ENCODE measurements around the gene RAB27A.

DNA sequence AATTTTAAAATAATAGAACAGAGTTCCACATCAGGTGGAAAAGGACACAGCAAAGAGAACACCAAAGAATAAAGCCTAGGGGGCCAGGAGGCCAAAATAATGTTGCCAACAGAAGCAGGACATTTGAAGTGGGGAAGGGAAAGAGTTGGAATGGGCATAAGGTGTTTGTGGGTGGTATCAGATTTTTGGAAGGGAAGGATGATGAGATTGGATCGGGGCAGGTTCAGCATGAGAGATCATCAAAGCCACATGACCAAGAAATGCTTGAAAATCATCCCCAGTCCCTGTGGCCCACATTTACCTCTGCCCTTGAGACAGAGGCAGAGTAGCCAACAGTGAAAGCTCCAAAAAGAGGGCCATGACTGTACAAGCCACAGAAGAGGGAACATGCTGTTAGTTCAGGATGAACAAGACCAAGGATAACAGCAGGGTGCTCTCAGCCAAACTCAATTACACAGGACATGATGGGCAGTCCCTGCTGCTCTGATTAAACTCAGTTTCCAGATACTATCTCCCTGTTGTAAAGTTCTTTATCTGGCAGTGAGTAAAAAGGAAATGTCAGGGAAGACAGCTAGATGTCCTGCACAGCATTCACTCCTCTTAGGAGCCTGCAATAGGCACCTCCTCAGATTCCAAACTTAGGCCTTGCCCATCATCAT lies 32.5 kb downstream of the RAB27A start:
- TF ChIP-seq POLR2AphosphoS5 (IDR thresholded peaks at IDR 0.05; ENCODE audit: borderline replicate concordance, low read depth, low read length) = no peak
- TF ChIP-seq EZH2 (IDR thresholded peaks at IDR 0.05) = no peak
- TF ChIP-seq FOXP2 (optimal IDR thresholded peaks at IDR 0.05; ENCODE audit: control extremely low read depth, extremely low read length, insufficient read depth) = no peak
